Effector memory CD8-positive, alpha-beta T cell (primary cell): ENCODE measurements around the gene DNAJB6.

Experiments
- ATAC-seq: fragments of 150-1000 bp; cut with Tn5 transposase; replicated peaks from 2 replicates; pipeline ENCODE4 v1.10.0; 2021; ENCODE audit warnings: mild to moderate bottlenecking, moderate library complexity
- DNase-seq, 3 experiments: peaks; one replicate each; pipeline ENCODE4 v3.0.0; 2021
- H3K27ac Mint-ChIP-seq, 2 donors: one replicate each; pipeline ENCODE4 v1.8.0; 2022; ENCODE audit warnings: mild to moderate bottlenecking in 2 of 2, mixed read lengths in 2 of 2, moderate library complexity in 2 of 2
- H3K27me3 Mint-ChIP-seq, 2 donors: one replicate each; pipeline ENCODE4 v1.8.0; 2022; ENCODE audit warnings: mixed read lengths in 2 of 2
- H3K36me3 Mint-ChIP-seq: one replicate; pipeline ENCODE4 v1.8.0; 2022; ENCODE audit warnings: mild to moderate bottlenecking, moderate library complexity, mixed read lengths; ENCODE audit not compliant: insufficient read depth
- H3K4me1 Mint-ChIP-seq, 2 donors: one replicate each; pipeline ENCODE4 v1.8.0; 2022; ENCODE audit warnings: low read depth in 2 of 2, mixed read lengths in 2 of 2
- H3K4me3 Mint-ChIP-seq, 2 donors: one replicate each; pipeline ENCODE4 v1.8.0; 2022; ENCODE audit warnings: mild to moderate bottlenecking in 2 of 2, mixed read lengths in 2 of 2, moderate library complexity in 2 of 2
- H3K9me3 Mint-ChIP-seq, 2 donors: one replicate each; pipeline ENCODE4 v1.8.0; 2022; ENCODE audit warnings: mixed read lengths in 2 of 2

The DNAJB6 gene

GRCh38 chr7:157397731-157398691, 61.2 kb downstream of the DNAJB6 start:
- ATAC-seq (no peak), DNase-seq (no peak)
- Mint-ChIP-seq H3K27ac (peak overlapping the region in 1 of 2 donors; percentile 51), H3K27me3 (no peaks in the 10 kb centered on the region), H3K36me3 (peaks cover 33% of the 10 kb centered on the region), H3K9me3 (no peaks in the 10 kb centered on the region), H3K4me3 (no peak overlapping the region), H3K4me1 (peaks cover 4 to 19% of the 10 kb centered on the region in 2 donors)

- H3K4me1 Mint-ChIP-seq: peaks cover 4 to 21% of the 10 kb centered on the region in 2 donors
- DNase-seq (no peak), ATAC-seq (no peak)
- peaks cover 32% of the 10 kb centered on the region for H3K36me3 Mint-ChIP-seq
- H3K9me3 Mint-ChIP-seq: no peaks in the 10 kb centered on the region
- H3K27ac Mint-ChIP-seq: peak overlapping the region; percentile 11 to 51
- no peak overlapping the region for H3K4me3 Mint-ChIP-seq
- no peaks in the 10 kb centered on the region for H3K27me3 Mint-ChIP-seq
Observed at GRCh38 chr7:157399086-157399687, 62.4 kb downstream of the DNAJB6 start.

DNA sequence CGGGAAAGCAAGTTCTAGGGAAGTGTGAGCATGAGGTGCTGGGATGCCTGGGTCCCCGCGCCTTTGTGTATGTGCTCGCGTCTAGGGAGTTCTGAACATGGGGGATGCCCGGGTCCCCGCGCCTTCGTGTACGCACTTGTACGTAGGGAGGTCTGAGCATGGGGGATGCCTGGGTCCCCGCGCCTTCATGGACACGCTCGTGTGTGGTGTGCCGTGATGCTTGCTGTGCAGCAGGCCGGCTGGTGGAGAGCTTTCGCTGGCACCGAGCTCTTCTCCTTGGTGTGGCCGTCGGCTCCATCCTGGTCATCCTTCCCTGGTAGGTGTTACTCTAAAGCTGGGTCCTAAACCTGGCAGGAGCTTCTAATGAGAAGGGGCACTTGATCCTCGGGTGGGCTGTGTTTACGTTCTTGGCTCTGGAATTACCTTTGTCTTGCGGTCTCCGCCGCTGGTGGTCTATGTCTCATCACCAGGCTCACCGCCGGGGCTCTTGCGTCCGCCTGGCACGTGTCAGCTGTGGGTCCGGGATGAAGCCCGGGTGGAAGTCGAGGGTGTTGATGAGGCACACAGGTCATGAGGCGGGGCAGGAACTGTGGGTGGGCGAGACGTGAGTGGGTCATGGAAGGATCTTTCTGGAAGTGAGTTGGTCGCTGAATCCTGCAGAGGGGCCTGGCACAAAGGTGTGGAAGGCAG, 63.5 kb downstream of the DNAJB6 start:
- H3K27me3 Mint-ChIP-seq: no peaks in the 10 kb centered on the region
- H3K4me3 Mint-ChIP-seq: no peak overlapping the region
- peaks cover 24% of the 10 kb centered on the region for H3K36me3 Mint-ChIP-seq
- no peak for ATAC-seq
- H3K4me1 Mint-ChIP-seq: peaks cover 4 to 23% of the 10 kb centered on the region in 2 donors
- peak overlapping the region in 1 of 2 donors; percentile 25 for H3K27ac Mint-ChIP-seq
- DNase-seq: no peak
- no peaks in the 10 kb centered on the region for H3K9me3 Mint-ChIP-seq

DNA sequence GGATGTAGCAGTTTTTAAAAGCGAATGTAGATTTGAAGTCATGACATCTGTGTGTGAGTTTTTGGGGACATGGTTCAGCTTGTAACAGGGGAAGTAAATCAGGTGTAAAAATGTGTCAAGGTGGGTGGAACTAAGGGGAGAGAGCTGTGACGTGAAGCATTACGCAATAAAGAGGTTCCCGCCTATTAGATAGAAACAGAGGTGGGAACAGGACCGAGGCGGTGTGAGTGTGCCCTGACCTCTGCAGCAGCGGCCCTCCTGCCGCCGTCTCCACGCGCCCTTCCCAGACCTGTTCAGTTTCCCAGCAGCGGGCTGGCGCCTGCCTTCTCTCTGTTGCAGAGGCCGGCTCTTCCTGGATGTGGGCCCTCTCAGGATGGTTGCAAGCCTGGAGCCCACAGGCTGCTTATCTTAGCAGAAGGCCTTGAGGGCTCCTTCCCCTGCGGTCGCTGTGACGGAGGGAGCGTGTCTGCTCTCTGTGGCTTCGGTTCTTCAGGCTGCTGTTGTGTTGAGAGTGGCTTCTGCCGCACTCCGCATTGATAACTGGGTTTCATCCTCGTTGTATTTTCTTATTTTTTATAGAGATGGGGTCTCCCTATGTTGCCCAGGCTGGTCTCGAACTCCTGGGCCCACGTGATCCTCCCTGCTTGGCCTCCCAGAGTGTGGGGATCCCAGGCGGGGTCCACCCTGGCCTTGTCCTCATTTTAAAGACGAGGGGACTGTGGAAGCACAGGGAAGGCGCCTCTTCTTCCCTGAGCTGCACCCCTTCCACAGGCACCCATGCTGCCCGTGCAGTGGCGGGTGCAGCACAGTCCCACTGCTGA, 65.0 kb downstream of the DNAJB6 start:
- H3K27ac Mint-ChIP-seq: peak overlapping the region in 1 of 2 donors; percentile 25
- H3K36me3 Mint-ChIP-seq: peaks cover 17% of the 10 kb centered on the region
- no peak for DNase-seq
- no peaks in the 10 kb centered on the region for H3K9me3 Mint-ChIP-seq
- no peaks in the 10 kb centered on the region for H3K27me3 Mint-ChIP-seq
- ATAC-seq: no peak
- H3K4me1 Mint-ChIP-seq: peaks cover 4 to 23% of the 10 kb centered on the region in 2 donors
- H3K4me3 Mint-ChIP-seq: no peak overlapping the region

- Mint-ChIP-seq H3K9me3 (no peaks in the 10 kb centered on the region), H3K4me3 (no peak overlapping the region), H3K27ac (no peak overlapping the region), H3K27me3 (no peaks in the 10 kb centered on the region), H3K36me3 (peaks cover 16% of the 10 kb centered on the region), H3K4me1 (peaks cover 4 to 23% of the 10 kb centered on the region in 2 donors)
- ATAC-seq (no peak), DNase-seq (no peak)
Observed at GRCh38 chr7:157402388-157402703, 65.5 kb downstream of the DNAJB6 start.

DNA sequence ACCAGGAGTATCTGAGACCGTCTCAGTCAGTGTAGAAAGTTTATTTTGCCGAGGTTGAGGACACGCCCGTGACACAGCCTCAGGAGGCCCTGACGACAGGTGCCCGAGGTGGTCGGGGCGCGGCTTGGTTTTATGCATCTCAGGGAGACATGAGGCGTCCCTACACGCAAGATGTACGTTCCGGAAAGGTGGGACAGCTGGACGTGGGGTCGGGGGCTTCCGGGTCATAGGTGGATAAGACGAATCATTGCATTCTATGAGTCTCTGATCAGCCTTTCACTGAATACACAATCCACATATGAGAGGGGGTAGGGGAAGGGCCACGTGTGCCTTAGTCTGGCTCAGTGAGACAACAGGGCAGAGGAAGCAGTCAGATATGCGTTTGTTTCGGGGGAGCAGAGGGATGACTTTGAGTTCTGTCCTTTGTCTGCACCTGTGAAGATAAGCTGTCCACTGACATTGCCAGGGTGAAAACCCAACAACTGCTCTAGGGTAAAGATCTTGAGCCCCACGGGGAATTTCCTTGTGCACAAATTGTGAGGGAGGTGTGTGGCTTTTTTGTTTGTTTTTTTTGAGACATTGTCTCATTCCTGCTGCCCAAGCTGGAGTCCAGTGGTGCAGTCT, 66.2 kb downstream of the DNAJB6 start:
- Mint-ChIP-seq H3K36me3 (peaks cover 16% of the 10 kb centered on the region), H3K4me1 (peaks cover 4 to 18% of the 10 kb centered on the region in 2 donors), H3K9me3 (no peaks in the 10 kb centered on the region), H3K4me3 (no peak overlapping the region), H3K27ac (peak overlapping the region in 1 of 2 donors; percentile 71), H3K27me3 (no peaks in the 10 kb centered on the region)
- DNase-seq (no peak), ATAC-seq (no peak)

DNA sequence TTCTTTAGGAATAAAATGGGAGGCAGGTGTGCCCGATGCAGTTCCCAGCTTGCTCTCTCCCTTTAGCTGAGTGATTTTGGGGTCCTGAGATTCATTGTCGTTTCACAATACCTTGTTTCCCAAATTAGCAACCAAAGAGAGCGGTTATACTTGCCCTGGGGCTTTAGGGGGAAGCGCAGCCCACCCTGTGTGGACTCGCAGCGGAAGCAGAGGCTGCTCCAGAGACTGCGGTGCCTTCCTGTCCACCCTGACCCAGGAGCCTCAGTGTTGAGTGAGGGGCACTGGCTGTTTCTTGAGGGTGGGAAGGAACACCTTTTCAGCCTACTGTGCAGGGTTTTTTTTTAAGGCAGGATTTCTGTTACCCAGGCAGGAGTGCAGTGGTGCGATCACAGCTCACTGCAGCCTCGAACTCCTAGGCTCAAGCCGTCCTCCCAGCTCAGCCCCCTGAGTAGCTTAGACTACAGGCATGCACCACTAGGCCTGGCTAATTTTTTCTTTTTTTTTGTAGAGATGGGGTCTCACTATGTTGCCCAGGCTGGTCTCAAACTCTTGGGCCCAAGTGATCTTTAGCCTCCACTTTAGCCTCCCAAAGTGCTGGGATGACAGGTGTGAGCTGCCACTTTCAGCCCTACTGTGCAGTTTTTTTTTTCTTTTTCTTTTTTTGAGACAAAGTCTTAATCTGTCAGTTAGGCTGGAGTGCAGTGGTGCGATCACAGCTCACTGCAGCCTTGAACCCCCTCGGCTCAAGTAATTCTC, 67.0 kb downstream of the DNAJB6 start:
- no peak for ATAC-seq
- DNase-seq: no peak
- Mint-ChIP-seq H3K27ac (peak overlapping the region; percentile 44 to 60), H3K36me3 (peaks cover 16% of the 10 kb centered on the region), H3K27me3 (no peaks in the 10 kb centered on the region), H3K4me1 (peaks cover 4 to 14% of the 10 kb centered on the region in 2 donors), H3K4me3 (no peak overlapping the region), H3K9me3 (no peaks in the 10 kb centered on the region)

DNA sequence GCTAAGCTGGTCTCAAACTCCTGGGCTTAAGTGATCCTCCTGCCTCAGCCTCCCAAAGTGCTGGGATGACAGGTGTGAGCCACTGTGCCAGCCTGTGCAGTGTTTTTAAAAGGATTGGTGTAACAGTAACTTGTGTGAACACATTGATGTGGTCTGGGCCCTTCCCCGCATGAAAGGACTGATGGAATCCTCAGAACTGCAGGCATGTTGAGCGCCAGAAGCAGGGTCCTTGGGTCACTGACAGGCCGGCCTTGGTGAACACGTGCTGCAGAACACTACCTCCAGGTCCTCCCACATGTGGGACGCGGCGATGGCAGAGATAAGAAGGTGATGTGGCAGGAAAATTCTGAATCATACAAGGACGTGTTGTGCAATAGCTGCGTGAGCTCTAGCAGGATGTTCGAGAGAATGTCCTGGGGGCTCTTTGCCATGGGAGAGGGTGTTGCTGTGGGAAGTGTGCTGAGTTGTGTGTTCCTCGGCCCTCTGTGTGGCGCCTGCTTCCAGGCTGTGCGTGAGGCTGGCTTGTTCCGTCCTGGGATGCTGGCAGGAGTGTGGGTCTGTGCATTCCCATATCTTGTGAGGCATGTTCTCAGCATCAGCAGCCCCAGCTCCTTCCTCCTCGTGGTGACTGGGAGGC, 68.2 kb downstream of the DNAJB6 start:
- ATAC-seq (no peak), DNase-seq (no peak)
- peak overlapping the region; percentile 44 to 60 for H3K27ac Mint-ChIP-seq
- H3K4me3 Mint-ChIP-seq: no peak overlapping the region
- H3K36me3 Mint-ChIP-seq: peaks cover 13% of the 10 kb centered on the region
- H3K27me3 Mint-ChIP-seq: no peaks in the 10 kb centered on the region
- no peaks in the 10 kb centered on the region for H3K9me3 Mint-ChIP-seq
- peaks cover 4 to 11% of the 10 kb centered on the region in 2 donors for H3K4me1 Mint-ChIP-seq

GRCh38 chr7:157405501-157405900, 68.7 kb downstream of the DNAJB6 start:
- Mint-ChIP-seq H3K27ac (peak overlapping the region in 1 of 2 donors; percentile 17), H3K4me3 (no peak overlapping the region), H3K4me1 (peaks cover 4 to 10% of the 10 kb centered on the region in 2 donors), H3K9me3 (no peaks in the 10 kb centered on the region), H3K27me3 (no peaks in the 10 kb centered on the region), H3K36me3 (peaks cover 11% of the 10 kb centered on the region)
- DNase-seq (no peak), ATAC-seq (no peak)

DNA sequence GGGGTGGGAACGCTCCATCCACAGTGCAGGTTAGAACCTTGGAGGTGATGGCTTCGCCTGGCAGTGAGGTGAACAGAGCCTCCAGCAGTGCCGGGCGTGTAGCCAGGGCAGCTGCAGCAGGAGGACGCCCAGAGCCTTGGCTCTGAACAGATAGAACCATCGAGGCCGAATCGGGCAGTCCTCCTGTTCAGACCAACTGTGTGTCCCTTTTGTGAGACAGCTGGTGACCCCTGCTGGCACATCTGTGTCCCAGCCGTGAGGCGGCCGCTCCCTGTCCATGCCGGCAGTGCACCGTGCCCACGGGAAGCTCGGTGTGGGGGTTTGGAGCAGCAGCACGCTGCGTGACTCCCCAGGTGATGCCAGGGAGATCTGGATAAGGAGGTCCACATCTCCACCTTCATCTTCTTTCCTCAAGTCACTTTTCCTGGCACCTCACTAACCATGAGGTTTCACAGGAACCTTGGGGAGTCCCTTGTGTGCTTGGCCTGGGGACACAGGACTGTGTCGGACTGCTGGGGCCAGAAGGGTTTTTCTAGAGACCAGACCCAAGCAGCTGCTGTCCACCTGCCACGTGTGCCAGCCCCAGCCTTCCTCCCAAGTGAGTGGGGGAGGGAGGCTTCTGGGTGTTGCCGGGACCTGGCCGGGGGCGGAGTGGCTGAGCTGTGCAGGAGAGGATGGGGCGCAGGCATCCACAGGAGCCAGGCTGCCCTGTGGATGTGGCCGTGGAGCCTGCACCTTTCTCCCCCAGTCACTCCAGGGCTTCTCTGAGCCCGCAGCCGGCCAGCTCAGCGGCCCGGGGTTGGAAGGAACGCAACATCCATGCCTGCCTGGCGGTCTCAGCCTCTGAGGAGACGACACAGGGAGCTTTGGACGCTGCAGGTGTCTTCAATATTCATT, 69.4 kb downstream of the DNAJB6 start:
- H3K36me3 Mint-ChIP-seq: peaks cover 11% of the 10 kb centered on the region

GRCh38 chr7:157406971-157407370, 70.2 kb downstream of the DNAJB6 start:
- Mint-ChIP-seq H3K4me3 (no peak overlapping the region), H3K27ac (no peak overlapping the region), H3K36me3 (peaks cover 16% of the 10 kb centered on the region), H3K4me1 (peaks cover 3 to 14% of the 10 kb centered on the region in 2 donors), H3K9me3 (no peaks in the 10 kb centered on the region), H3K27me3 (no peaks in the 10 kb centered on the region)
- DNase-seq (no peak), ATAC-seq (no peak)

More for the DNA sequence above, 69.4 kb downstream of the DNAJB6 start:
- ATAC-seq: no peak
- no peaks in the 10 kb centered on the region for H3K27me3 Mint-ChIP-seq
- H3K4me3 Mint-ChIP-seq: no peak overlapping the region
- no peaks in the 10 kb centered on the region for H3K9me3 Mint-ChIP-seq
- DNase-seq: no peak
- peaks cover 4 to 7% of the 10 kb centered on the region in 2 donors for H3K4me1 Mint-ChIP-seq
- peak overlapping the region in 1 of 2 donors; percentile 17 for H3K27ac Mint-ChIP-seq
